Progenitor cell of endocrine pancreas (in vitro differentiated cells): Measurements from ENCODE around the gene GPATCH11. TPM values are rescaled to one million over a fixed set of nuclear protein-coding genes. Genes with fewer than 3 reads are reported as not detected.

ENCODE experiments used
- DNase-seq: peaks from one replicate; pipeline ENCODE4 v3.0.0; 2021; ENCODE audit warnings: low spot score; ENCODE audit not compliant: unreplicated experiment
- H3K27ac Mint-ChIP-seq: 2 replicates; pipeline ENCODE4 v1.8.0; 2021; ENCODE audit warnings: mild to moderate bottlenecking, moderate library complexity, mixed read lengths
- H3K27me3 Mint-ChIP-seq: 2 replicates; pipeline ENCODE4 v1.8.0; 2021; ENCODE audit warnings: mixed read lengths
- H3K36me3 Mint-ChIP-seq: 2 replicates; pipeline ENCODE4 v1.8.0; 2022; ENCODE audit warnings: mixed read lengths; ENCODE audit not compliant: insufficient read depth
- H3K4me1 Mint-ChIP-seq: 2 replicates; pipeline ENCODE4 v1.8.0; 2021; ENCODE audit warnings: low read depth, mixed read lengths
- H3K4me3 Mint-ChIP-seq: 2 replicates; pipeline ENCODE4 v1.8.0; 2021; ENCODE audit warnings: low read depth, mild to moderate bottlenecking, moderate library complexity, mixed read lengths
- H3K9me3 Mint-ChIP-seq: 2 replicates; pipeline ENCODE4 v1.8.0; 2021; ENCODE audit warnings: low read depth, mixed read lengths
- CTCF ChIP-seq: fragments of 200-600 bp; sonication (generic); IDR thresholded peaks from one replicate; pipeline ENCODE4 v1.5.0; 2021; ENCODE audit warnings: antibody characterized with exemption, mild to moderate bottlenecking; ENCODE audit not compliant: unreplicated experiment
- total RNA-seq: library from RNA; stranded (reverse); gene quantifications from 2 replicates; pipeline ENCODE4 v1.2.1, GENCODE V29; 2021

GPATCH11 gene
- total RNA-seq, 1 donor from 2014 or later: 4.3 TPM

GRCh38 chr2:37080266-37080665 is 4.1 kb upstream of the GPATCH11 start:
- Mint-ChIP-seq H3K4me1 (peaks cover 1% of the 10 kb centered on the region), H3K27me3 (no peaks in the 10 kb centered on the region), H3K9me3 (no peaks in the 10 kb centered on the region), H3K27ac (no peak overlapping the region), H3K36me3 (peaks cover 12% of the 10 kb centered on the region), H3K4me3 (no peak overlapping the region)
- no peak for DNase-seq
- no peak for TF ChIP-seq CTCF

GRCh38 chr2:37080689-37081088 is 3.6 kb upstream of the GPATCH11 start:
- Mint-ChIP-seq H3K4me3 (no peak overlapping the region), H3K27ac (no peak overlapping the region), H3K4me1 (peaks cover 1% of the 10 kb centered on the region), H3K36me3 (peaks cover 12% of the 10 kb centered on the region), H3K9me3 (no peaks in the 10 kb centered on the region), H3K27me3 (no peaks in the 10 kb centered on the region)
- TF ChIP-seq CTCF: no peak
- DNase-seq: no peak

- no peak for TF ChIP-seq CTCF
- DNase-seq: no peak
- Mint-ChIP-seq H3K4me1 (peaks cover 1% of the 10 kb centered on the region), H3K36me3 (peaks cover 6% of the 10 kb centered on the region), H3K4me3 (no peak overlapping the region), H3K9me3 (no peaks in the 10 kb centered on the region), H3K27me3 (no peaks in the 10 kb centered on the region), H3K27ac (no peak overlapping the region)
Measured at GRCh38 chr2:37084797-37085196, 479 bp downstream of the GPATCH11 start.

GRCh38 chr2:37085731-37086147 is 1.4 kb downstream of the GPATCH11 start:
- no peak overlapping the region for H3K27ac Mint-ChIP-seq
- DNase-seq: no peak
- peaks cover 4% of the 10 kb centered on the region for H3K36me3 Mint-ChIP-seq
- no peaks in the 10 kb centered on the region for H3K27me3 Mint-ChIP-seq
- H3K4me1 Mint-ChIP-seq: peaks cover 1% of the 10 kb centered on the region
- no peak for TF ChIP-seq CTCF
- no peak overlapping the region for H3K4me3 Mint-ChIP-seq
- no peaks in the 10 kb centered on the region for H3K9me3 Mint-ChIP-seq

GRCh38 chr2:37090019-37090477 is 5.7 kb downstream of the GPATCH11 start:
- no peak overlapping the region for H3K4me3 Mint-ChIP-seq
- H3K36me3 Mint-ChIP-seq: peaks cover 6% of the 10 kb centered on the region
- H3K27ac Mint-ChIP-seq: no peak overlapping the region
- no peak for DNase-seq
- H3K4me1 Mint-ChIP-seq: no peaks in the 10 kb centered on the region
- no peak for TF ChIP-seq CTCF
- no peaks in the 10 kb centered on the region for H3K9me3 Mint-ChIP-seq
- H3K27me3 Mint-ChIP-seq: no peaks in the 10 kb centered on the region
